D341Med (cell line): ENCODE data around the gene VPS4A.
A peak's percentile ranks its signal among the peaks of the same experiment; 100 is the strongest.
"Not testable (repeated sequence)": the region's sequence is repeated elsewhere in the genome, so short reads cannot be mapped to it uniquely, and the experiment has no call there.

ENCODE experiments used
- DNase-seq: peaks from one replicate; pipeline ENCODE4 v3.0.0; 2012; ENCODE audit warnings: low spot score

VPS4A gene

DNA sequence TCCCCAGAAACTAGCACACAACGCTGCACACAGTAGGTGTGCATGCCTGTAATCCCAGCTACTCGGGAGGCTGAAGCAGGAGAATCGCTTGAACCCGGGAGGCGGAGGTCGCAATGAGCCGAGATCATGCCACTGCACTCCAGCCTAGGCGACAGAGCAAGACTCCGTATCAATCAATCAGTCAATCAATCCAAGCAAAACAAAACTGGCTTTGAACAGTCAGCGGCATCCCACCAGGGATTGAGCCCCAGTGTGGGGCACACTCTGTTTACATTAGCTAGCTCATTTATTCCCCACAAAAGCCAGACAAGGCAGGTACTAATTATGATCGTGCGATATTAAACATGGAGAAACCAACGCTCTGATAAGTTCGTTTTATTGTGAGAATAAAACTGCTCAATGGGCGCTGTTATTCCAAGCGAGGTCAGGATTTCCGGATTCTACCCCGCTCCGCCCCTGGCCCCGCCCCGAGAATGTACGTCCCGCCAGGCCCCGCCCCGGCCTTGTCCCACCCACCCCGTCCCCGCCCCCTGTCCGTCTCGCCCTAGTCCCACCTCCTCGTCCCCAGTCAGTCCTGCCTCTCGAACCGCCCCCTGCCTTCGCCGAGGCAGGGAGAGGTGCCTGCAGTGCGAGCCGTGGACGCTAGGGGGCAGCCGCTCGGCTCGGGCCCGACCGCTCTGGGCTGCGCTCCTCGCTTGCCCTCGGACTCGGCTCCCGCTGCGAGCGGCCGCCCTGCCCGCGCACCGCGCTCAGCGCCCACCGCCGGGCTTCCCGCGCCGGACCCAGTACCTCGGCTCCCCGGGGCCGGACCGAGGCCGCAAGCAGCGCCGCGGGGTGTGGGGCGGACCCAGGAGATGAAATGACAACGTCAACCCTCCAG, at the start of gene VPS4A:
Gene VPS4A (plus strand): TSS at position 698 of the 880 bp plus-strand sequence. CDS start 162 bp downstream, at position 860.
- DNase-seq = peak; percentile 98

DNA sequence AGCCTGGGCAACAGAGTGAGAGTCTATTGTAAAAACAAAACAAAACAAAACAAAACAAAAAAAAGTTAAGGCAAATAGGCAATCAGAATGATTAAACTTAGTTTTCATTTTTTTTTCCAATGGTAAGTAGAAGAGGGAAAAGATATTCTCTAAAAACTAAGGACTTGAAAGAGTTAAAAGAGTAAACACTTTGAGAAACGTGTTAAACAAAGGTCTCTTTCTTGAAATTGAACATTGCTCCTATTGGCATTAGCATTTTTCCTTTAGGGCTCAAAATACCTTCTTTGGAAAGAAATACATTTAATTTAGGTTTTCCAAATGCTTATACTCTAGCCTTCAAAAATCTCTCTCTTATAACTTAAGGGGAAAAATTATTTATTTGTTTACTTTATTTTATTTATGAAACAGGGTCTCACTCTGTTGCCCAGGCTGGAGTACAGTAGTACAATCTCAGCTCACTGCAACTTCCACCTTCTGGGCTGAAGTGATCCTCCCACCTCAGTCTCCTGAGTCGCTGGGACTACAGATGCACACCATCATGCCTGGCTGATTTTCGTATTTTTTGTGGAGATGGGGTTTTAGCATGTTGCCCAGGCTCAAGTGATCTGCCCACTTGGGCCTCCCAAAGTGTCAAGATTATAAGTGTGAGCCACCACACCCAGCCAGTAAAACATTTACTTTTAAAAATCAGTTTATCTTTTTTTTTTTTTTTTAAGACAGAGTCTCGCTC, 44.7 kb upstream of the VPS4A start:
- no peak for DNase-seq

DNA sequence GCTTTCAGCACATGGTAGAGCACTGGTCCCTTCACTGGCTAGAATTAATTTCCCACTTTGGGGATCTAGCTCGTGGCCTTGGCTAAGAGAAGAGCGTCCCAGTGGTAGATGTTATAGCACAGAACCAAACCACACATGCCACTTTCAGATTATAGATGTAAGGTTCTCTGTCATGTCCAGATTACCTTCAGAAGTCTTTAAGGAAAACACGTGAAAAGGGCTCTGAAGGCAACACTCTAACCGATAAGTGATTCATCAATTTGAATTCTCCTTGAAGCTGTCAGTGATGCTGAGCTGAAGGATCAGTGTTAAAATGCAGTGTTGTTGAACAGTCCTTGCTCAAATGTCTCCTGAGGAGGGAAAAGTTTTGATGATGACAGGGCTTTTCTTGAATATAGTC, 43.5 kb upstream of the VPS4A start:
- no peak for DNase-seq

DNA sequence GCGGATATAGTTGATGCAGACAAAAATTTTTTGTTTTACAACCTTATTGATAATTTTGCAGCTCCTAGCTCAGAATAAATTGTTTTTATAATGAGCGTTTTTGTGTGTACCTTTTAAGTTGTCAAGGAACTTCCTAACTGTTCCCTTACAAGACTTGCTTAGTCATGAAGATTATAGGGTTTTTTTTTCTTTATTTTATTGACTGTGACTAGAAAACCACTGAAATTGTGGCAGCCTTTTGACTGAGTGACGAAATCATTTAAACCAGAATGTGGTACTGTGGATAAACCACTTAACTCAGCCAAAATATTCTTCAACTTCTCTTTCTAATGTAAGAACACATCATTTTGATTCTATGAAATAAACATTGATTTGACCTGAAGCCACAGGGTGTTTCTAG, 40.8 kb upstream of the VPS4A start:
- no peak for DNase-seq

DNA sequence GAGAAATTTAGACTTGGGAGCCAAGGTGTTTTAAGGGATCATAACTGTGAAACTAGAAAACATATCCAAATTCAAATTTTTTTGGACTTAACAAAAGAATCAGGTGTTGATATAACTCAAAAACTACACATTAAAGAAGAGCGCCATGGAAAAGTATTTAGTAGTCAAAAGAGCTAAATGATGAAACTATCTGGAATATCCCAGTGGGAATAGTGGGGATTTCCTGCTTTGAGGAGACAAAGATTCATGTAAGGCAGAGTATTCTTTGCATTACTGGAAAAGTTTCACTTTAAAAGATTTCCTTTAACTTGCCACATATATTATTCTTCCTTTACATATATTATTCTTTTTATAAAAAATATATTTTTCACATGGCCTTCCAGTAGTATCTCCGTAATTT, 40.3 kb upstream of the VPS4A start:
- no peak for DNase-seq

DNA sequence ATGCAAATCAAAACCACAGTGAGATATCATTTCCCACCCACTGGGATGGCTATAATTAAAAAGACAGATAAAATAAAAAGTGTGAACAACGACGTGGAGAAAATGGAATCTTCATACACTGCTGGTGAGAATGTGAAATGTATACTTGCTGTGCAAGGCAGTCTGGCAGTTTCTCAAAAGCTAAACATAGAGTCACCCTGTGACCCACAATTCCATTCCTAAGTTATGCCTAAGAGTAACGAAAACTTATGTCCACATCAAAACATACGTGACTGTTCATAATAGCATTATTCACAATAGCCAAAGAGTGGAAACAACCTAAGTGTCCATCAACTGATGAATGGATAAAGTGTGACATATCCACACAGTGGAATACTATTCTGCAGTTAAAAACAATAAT, 38.1 kb upstream of the VPS4A start:
- no peak for DNase-seq

DNA sequence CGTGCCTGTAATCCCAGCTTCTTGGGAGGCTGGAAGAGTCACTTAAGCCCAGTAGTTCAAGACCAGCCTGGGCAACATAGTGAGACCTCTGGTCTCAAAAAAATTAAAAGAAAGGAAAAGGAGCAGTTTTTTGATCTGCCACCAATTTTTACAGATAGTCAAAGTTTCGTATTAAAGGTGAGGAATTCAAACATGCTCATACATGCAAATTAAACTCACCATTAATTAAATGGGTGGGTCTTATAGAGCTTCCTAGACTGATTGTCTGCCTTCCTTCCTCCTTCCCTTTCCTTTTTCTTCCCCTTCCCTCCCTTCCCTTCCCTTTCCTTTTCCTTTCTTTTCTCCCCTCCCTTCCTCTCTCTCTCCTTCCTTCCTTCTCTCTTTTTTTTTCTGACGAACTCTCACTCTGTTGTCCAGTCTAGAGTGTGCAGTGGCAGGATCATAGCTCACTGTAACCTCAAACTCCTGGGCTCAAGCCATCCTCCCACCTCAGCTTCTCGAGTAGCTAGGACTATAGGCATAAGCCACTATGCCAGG, 36.4 kb upstream of the VPS4A start:
- no peak for DNase-seq

DNA sequence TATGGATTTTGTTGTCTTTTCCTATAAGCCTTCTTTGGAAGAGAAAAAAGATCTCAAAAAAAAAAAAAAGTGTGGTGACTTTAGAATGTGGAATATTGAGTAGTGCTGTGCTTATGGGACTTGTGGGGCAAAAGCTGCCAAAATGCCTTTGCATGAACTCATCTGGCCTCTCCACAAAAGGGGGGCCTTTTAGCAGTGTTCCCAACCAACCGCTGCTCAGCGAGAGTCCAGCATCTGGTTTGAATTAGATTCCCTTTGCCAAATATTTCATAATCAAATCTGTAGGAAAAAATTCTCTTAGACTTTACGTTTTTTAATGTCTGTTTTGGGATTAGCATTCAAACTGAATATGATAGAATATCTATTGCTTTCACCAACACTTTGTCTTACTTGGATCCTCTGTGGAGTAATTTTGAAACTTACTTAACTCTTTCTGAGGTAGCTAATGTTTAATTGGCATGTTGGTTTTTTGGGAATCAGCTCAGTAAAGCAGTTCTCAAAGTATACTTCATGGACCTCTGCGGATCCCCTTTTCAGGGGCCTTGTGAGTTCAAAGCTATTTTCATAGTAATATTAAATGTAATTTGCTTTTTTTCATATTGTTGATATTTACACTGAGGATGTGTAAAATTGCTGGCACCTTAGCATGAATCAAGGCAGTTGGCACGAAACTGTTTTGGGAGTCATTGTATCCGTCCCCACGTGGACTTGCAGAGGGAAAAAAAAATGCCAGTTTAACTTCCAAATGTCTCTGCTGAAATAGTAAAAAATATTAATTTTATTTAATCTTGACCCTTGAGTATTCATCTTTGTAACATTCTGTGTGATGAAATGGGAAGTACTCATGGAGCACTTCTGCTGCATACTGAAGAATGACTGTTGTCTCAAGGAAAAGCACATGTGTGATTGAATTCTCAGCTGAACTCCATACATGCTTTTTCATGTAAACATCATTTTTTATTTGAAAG, 34.7 kb upstream of the VPS4A start:
- no peak for DNase-seq

DNA sequence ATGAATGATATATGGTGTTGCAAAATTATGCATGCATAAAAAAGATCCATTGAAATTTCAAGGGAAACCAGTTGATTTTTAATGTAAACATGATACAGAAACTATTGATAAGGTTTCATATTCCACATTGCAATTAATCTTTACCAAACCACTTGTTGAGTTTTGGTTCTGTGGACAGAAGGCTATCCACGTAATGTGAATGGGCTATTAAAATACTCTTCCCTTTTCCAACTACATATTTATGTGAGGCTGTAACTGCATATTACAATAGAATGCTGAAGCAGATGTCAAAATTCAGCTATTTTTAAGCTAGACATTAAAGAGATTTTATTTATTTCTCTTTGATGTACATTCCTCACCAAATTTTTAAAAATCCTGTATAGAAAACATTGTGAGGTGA, 33.7 kb upstream of the VPS4A start:
- DNase-seq = no peak

DNA sequence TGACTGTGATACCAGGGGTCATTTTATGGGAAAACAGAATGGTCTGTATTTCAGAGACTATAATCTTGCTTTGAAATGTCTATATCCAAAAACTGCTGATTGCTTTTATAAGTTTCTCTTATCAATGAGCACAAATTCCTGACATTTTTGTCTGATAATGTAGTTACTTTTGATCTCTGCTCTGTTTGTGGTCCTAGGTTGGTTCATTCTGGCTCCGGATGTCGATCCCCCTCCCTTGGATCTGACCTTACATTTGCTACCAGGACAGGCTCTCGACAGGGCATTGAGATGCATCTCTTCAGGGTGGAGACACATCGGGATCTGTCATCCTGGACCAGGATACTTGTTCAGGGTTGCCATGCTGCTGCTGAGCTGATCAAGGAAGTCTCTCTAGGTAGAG, 27.3 kb upstream of the VPS4A start:
- no peak for DNase-seq

DNA sequence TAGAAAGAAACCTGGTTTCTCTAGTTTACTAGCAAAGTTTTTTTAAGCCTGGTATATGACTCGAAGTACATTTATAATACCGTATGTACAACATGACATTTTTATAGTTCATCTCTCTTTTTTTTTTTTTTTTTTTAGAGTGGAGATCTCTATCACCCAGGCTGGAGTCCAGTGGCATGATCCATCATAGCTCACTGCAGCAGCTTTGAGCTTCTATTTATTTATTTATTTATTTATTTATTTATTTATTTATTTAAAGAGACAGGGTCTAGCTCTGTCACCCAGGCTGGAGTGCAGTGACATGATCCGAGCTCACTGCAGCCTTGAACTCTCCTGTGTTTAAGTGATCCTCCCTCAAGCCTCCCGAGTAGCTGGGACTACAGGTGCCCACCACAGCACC, 25.9 kb upstream of the VPS4A start:
- no peak for DNase-seq

DNA sequence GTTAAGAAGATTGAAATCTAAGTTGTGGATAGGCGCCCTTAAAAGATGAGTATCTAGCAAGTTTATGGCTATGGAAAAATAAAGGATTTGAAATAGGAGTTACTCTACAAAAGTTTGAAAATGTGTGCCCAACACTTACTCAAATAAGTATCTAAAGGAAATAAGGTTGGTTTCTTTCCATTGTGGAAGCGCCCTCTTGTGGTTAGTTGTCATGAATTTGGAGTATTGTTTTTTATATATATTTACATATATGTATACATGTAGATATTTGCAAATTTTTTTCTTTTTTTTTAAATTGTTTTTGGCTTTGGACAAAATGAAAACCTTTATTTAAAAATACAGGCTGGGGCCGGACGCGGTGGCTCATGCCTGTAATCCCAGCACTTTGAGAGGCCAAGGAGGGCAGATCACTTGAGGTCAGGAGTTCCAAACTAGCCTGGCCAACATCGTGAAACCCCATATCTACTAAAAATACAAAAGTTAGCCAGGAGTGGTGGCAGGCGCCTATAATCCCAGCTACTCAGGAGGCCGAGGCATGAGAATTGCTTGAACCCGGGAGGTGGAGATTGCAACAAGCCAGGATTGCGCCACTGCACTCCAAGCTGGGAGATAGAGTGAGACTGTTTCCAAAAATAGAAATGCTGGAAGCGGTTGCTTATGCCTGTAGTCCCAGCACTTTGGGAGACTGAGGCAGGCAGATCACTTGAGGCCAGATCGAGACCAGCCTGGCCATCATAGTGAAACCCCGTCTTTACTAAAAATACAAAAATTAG, 24.0 kb upstream of the VPS4A start:
- no peak for DNase-seq

DNA sequence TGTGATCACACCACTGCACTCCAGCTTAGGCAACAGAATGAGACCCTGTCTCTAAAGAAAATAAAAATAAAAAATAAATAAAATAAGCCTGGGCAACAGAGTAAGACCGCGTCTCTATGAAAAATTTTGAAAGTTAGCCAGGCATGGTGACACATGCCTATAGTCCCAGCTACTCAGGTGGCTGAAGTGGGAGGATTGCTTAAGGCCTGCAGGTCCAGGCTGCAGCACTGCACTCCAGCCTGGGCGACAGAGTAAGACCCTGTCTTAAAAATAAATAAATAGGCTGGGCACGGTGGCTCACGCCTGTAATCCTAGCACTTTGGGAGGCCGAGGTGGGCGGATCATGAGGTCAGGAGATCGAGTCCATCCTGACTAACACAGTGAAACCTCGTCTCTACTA, 19.5 kb upstream of the VPS4A start:
- DNase-seq = not testable (repeated sequence)

DNA sequence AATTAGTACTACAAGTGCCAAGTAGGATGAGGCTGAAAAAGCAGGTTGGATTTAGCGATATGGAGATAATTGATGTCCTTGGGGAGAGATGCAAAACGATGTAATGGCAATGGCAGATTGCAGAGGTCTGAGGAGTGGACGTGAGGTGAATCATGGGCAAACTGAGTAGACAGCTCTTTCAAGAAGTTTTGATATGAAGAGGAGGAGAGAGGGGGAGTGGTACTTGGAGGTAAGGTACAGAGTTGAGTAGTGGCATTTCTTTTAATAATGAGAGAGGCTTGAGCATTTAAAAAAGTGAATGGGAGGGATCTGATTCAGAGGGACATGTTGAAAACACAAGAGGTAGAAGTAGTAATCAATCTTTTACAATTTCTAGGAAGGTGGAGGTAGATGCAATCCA, 17.7 kb upstream of the VPS4A start:
- DNase-seq = no peak

DNA sequence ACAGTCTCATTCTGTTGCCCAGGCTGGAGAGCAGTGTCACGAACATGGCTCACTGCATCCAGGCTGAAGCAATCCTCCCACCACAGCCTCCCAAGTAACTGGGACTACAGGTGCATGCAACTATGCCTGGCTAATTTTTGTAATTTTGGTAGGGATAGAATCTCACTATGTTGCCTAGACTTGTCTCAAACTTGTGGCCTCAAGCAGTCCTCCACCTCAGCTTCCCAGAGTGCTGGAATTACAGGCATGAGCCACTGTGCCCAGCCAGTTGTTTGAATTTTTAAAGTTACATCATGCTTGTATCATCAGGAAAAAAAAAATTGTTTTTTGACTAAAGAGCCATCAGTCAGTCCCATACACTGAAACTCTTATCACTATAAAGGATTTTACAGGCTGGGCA, 17.1 kb upstream of the VPS4A start:
- DNase-seq = no peak

DNA sequence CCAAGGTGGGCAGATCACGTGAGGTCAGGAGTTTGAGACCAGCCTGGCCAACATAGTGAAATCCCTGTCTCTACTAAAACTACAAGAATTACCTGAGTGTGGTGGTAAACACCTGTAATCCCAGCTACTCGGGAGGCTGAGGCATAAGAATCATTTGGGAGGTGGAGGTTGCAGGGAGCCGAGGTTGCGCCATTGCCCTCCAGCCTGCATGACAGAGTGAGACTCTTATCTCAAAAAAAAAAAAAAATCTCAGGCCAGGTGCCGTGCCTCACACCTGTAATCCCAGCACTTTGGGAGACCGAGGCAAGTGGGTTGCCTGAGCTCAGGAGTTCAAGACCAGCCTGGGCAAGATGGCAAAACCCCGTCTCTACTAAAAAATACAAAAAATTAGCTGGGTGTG, 14.4 kb upstream of the VPS4A start:
- not testable (repeated sequence) for DNase-seq

DNA sequence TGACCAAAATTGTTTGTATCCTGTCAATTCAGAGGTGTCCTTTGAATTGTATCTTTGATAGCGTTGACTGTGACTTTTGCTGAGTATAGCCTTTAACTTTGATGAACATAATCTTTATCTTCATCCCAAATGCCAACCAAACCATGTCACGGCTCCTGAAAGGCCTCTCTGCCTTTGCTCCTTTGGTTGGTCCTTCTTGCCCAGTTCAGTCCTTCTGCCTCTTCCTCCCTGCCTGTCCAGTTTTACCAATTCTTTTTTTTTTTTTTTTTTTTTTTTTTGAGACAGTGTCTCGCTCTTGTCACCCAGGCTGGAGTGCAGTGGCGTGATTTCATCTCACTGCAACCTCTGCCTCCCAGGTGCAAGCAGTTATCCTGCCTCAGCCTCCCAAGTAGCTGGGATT, 12.9 kb upstream of the VPS4A start:
- DNase-seq = no peak

DNA sequence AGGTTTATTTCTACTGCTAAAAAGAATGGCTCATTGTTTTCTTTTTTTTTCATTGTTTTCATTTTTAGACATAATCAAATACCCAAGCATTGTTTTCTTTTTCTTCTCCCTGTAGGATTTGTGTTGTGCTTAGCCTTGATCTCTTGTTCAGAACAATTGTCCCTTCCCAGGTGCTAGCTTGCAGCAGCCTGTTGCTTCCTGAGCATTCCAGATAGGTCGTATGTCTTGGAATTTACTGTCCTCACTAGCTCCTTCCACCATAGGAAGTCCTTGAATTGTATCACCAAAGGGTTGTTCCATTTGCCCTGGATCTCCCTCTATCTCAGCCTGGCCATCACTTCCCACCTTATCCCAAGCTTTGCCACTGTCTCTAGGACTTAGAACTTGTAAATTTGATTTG, 10.0 kb upstream of the VPS4A start:
- no peak for DNase-seq

DNA sequence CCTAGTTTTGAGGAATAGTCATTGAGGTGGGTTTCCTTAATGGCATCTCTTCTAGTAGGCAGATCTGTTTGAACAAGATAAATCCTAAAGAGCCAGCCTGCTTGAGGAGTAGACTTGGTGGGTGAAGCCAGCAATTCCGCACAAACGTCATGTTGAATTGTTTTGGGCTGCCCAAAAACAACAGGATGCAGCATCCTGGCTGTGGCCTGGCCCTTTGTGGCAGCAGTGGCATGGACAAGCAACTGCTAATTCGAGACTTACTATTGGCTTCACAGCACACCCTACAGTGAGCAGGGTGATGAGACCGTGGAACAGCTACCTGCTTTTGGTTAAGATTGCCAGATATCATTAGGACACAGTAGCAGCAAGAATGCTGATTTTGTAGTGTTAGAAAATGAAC, 9.3 kb upstream of the VPS4A start:
- no peak for DNase-seq

DNA sequence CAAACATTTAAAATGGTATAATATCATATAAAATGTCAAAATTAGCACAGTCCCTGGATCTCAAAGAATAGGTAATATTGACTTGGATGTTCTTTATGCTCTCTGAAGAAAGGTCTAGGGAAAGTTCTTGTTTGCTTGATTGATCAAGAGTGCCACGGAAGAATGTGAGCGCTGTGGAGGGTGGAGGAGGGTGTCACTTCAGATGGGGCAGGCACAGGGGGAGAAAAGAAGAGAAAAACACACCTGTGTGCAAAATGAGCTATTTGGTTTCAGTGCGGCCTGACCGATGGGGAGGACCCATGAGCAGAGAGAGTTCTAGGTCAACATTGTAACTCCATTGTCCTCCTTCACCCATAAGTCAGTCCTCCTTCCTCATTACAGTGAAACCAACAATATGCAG, 8.8 kb upstream of the VPS4A start:
- no peak for DNase-seq

DNA sequence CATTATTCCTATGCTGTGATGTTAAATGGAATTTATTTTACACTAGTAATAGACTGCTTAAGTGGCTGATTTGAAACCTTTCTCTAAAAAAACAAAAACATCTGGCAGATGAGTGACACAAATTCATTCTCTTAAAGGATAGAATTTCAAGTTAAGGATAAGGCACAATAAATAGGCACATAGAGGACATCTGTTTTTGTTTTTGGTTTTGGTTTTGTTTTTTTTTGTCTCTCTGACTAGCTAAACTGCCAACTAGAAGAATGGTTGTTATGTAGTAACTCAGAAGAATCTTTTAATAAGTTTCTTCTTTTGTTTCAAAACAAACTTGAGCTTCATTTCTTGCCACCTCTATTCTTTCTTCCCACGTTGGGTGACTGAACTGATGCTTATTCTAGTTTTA, 5.1 kb upstream of the VPS4A start:
- DNase-seq = no peak
